A172 (cell line): Measurements from ENCODE around the gene NHLRC1. TPM values are rescaled to one million over a fixed set of nuclear protein-coding genes. Genes with fewer than 3 reads are reported as not detected.
A peak's percentile ranks its signal among the peaks of the same experiment; 100 is the strongest.

ENCODE experiments used
- DNase-seq: peaks from one replicate; pipeline ENCODE4 v3.0.0-alpha.2; 2015; ENCODE audit warnings: low spot score
- total RNA-seq: library from RNA; depleted of rRNA; stranded (reverse); fragments of >200 nt; shearing (Covaris generic); gene quantifications from 2 replicates; pipeline ENCODE4 v1.2.3, GENCODE V29; 2014

NHLRC1 gene
- total RNA-seq, 1 experiment from 2014 or later, result not detected

DNA sequence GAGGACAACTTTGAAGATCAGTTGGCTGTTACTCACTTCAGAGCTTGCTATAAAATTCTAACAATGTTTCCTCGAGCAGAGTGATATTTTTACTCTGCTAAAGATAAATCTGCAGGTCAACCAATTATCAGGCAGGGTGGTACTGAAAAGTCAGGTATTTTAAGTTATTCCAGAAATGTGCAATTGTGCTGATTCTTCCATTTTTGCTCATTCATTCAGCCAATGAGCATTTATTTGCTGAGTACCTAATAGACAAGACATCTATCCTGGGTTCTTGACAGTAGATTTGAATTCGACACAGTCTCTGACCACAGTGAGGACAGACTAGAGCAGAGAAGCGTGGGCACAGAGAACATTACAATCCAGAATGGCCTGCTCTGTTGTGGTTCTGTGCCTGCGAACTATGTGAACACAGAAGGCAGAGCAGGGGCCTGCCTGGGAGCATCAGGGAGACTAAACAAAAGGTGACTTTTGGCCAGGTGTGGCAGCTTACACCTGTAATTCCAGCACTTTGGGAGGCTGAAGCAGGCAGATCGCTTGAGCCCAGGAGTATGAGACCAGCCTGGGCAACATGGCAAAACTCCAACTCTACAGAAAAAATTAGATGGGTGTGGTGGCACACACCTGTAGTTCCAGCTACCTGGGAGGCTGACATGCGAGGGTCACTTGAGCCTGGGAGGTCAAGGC lies 17.6 kb upstream of the NHLRC1 start:
- DNase-seq, result no peak

DNA sequence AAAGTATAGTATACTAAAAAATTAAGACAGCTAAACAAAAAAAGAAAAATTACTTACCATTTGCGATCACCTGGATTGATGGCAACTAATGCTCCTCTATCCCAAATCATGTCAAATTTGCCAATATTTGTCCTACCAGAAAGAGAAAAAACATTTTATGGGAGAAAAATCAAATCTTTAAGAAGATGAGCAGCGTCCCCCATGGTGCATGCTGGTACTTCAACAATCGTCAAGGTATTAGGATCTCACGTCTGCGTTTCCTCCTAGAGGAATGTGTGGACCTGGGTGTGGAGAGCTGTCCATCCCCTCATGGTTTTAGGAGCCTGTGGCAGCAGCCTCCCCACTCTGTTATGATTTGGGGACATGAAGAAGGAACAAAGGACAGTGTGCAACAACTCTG lies 16.4 kb upstream of the NHLRC1 start:
- no peak for DNase-seq

DNA sequence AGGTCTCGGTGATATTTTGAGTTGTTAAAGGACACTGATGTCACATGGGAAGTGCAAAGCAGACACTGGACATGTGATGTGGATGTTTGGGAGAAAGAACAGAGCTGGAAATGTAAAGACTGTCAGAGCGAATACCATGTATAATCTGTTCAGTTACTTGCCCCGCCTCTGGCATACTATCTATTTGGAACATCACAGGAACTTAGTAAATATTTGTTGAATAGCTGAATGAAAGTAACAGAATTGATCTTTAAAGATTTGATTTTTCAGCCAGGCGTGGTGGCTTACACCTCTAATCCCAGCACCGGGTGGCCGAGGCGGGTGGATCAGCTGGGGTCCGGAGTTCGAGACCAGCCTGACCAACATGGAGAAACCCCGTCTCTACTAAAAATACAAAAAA lies 13.8 kb upstream of the NHLRC1 start:
- DNase-seq, result no peak

DNA sequence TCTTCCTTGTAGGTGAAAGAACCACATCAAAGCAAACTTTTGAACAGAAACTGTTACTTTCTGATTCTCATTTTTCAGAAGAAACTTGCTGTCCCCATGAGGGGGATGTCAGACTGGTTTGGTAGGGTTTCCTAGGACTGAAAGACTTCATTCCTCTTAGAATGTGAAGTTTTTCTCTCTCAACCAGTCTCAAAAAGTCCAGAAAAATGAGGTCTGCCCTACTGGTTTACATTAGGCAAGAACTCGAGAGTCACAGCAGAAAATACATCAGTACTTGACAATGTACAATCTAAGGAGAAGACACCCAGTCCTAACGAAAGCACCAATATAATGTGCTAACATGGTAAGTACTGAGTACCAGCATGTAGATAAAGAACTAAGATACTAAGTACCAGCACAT lies 12.7 kb upstream of the NHLRC1 start:
- DNase-seq, result no peak

DNA sequence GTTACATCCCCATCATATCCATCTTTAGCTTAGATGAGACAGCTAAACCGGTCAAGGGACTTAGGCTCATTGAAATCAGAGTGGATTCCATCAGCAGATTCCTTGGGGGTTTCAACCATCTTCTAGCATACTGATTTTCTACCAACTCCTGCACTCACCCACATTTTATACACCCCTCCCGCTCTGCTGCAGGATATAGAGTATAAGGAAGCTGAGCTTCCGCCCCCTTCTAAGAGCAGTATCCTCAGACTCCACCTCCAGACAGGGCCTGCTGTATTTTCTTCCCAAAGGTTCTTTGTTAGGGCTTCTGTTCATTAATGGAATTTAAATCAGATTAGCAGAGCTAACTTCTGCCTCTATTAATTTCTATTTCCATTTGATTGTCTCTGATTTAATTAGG lies 9.9 kb upstream of the NHLRC1 start:
- DNase-seq, result no peak

DNA sequence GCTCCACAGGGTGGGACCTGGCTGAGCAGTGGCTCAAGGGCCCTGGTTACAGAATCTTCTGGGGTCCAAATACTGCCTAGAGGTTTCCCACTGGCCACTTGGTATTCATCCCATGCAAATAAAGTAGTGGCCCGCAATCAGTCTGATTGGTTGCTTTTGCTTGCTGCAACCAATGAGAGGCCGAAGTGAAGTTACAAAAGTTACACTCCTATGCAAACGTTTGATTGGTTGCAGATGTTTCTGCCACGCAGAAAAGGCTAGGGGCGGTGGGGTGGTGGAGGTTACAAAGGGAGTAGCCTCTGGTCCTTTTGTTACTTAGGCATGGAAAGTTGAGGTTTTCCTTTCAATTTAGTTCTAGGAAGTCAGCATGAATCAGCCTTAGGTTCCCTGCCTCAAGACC lies 3.6 kb upstream of the NHLRC1 start:
- DNase-seq, result no peak

DNA sequence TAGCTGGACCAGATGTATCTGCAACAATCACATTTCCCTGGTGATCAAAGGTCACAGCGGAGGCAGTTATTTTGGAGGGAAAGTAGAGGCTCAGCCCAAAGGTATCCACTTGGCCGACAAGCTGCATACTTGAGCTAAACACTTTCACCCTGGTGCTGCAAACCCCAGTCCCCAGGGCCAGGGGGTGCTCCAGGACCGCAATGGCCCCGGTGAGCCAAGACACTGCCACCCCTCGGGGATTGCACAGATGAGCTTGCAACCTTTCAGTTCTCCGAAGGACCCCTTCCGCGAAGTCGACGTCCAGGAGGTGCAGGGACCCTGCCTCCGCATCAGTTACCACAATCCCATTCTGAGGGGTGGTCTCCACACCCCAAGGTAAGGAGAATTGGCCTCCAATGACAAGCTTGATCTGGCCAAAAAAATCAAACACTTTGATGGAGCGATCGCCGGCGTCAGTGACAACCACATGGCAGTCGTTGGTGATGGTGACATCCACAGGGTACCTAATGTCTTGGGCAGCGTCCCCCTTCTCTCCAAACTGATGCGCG lies 823 bp downstream of the NHLRC1 start:
- no peak for DNase-seq

DNA sequence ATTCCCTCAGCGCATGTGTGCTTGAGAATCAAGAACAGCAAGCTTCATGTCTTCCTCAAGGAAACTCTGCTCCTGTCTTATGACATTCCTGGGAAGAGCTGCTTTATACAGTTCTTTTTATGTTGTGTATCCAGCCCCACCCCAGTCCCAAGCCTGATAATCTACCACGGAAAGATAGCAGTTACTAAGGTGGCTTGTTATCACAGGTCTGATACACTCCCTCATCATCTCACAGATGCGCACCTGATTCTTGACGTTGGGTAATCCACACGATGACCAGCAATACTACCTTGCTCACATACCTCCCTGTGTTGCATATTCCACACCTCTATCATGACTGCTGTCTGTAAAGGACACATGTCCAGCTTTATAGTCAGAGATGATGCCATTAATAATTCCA lies 3.2 kb downstream of the NHLRC1 start:
- DNase-seq, result no peak

DNA sequence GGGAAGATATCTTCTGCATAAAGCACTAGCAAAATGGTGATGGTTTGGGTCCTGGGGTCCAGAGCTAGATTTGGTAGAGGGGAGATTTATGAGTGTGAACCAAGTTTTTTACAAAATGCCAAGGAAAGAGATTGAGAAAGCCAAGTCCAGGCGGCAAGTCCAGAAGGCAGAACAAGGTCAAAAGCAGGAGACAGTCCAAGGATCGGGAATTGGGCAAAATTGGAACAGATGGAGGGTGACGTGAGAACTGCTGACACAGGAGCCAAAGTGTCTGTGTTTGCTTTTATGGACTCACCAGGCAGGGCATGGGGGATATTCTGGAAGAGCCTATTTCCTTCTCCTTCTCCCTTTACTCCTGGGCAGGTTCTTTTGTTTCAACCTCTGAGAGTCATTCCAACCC lies 4.1 kb downstream of the NHLRC1 start:
- no peak for DNase-seq

DNA sequence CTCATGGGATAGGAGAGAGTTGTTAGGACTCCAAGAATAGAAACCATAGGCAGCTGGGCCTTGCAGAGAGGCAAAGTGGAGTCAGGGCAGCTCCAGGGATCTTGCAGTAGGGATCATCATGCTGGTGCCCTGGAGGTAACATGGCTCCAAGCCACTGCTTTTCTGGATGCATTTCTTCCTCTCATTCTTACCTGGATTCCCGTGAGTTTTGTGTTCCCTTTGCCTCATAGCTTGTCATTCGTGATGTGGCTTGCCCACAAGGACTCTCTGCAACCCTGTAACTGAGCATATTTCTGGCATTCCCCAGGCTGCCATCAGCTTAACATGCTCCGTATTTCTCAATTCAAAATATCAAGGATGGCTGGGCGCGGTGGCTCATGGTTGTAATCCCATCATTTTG lies 5.3 kb downstream of the NHLRC1 start:
- DNase-seq, result no peak

DNA sequence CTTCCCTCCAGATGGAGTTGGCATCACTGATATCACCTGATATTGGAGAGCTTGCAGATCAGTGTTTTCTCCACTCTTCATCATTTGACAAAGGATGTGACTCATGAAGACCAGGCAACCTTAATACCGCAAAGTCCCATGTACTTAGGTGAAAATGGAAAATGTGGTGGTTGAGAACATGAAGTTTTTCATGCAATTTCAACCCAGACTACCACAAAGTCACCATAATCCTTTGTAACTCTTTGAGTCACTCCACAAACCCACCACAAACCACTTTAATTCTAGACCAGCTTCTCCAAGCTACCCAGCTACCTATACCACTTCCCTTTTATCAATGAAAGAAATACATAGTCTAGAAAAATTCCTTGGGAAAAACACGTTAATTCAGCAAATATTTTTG lies 7.1 kb downstream of the NHLRC1 start:
- peak; percentile 1 for DNase-seq

DNA sequence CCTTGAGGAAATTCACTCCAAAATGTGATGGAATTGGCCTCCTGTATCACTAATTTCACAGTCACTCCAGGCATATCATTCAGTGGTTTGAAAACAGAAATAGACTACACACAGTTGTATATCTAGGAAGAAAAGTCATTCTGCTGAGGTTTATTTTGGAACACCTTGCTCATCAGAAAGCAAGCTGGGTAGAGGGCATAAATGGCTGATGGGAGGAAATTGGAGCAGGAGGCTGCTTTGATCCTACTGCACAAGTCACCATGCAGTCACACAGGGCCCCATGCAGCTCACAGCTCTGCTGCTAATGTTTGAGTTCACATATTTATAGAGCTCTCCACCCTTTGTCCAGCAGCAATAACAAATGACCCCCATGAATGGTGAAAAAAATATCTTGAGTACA lies 12.3 kb downstream of the NHLRC1 start:
- DNase-seq, result no peak

DNA sequence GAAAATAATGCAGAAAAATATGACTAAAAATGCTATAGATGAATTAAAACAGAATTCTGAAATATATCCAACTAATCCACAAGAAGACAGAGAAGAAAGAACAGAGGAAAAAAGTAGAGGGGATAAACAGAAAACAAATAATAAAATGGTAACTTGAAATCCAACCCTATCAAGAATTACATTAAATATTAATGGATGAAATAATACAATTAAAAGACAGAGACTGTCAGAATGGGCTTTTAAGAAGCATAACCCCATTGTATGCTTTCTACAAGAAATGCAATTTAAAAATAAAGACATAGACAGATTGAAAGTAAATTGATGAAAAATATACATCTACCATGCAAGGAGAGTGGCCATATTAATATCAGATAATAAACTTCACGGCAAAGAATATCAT lies 15.4 kb downstream of the NHLRC1 start:
- no peak for DNase-seq

DNA sequence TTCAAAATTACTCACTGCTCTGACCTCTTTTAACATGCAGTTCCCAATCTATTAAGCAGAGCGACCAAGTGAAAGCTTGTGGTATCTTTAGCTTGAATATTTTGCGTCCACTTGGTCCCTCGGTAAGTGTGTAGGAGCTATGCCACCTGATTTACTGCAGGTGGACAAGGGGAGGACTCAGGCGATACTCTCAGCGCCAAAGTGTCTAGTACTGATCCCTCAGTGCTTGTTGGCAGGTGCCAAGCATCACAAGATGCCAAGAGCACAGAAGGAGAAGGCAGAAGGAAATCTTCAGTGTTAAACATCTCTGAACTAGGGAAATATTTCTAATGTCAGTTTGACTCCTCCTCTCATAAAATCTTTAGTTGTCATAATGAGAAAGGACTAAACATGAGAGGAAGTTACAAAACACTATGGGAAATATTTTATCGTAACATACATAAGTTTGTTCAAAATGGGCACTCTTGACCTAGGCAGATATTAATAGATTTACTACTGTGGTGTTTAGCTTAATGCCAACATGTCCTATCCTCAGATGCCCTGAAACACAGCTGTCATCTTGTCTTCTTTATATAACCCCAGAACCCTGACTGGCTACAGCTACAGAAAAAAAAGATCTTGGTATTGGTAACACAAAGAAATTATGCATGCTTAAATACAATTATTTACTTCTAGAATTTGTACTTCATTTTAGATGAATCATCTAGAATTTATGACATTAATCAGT lies 19.5 kb downstream of the NHLRC1 start:
- no peak for DNase-seq

DNA sequence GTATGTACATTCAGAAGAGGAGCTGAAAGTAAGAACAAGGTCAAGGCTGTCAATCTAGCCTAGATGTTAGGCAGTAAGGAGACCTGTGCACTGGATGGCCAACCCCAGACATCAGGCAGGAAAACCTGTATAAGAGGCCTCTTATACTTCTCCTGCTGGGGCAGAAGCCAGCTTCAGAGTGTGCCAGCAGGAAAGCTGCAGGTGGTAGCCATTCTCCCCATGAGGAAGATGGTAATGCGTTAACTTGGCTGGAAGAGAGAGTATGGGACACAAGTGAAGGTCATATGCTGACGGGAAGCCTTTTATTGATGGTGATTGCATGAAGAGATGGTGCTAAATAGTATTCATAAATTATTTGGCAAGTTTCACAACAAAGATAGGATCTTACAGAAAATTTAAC lies 20.6 kb downstream of the NHLRC1 start:
- DNase-seq, result no peak

DNA sequence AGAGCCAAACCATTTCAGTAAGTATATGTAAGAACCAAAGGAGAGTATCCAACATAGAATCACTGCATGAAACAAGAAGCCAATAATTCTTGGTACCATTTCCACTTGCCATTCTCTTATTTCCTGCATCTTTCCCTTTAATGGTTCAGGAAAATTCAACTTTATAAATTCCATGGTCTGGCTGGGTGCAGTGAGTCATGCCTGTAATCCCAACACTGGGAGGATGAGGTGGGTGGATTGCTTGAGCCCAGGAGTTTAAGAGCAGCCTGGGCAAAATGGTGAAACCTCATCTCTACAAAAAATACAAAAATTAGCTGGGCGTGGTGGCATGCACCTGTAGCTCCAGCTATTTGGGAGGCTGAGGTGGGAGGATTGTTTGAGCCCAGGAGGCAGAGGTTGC lies 21.2 kb downstream of the NHLRC1 start:
- peak; percentile 27 for DNase-seq

DNA sequence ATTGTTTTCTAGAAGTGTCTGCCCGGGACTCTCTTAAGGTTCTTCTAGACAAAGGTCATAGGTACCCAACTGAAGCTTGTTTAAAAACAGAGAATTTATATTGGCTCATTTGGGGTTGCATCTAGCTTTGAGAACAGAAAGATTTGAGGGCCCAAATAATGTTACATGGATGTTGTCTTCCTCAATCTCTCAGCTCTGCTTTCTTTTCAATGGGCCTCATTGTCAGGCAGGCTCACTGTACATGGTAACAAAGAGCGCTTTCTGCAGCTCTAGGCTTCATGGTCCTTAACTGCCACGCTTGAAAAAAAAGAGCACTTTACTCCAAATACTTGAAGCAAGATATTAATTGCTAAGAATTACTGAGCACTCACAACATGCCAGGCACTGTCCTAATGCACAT lies 22.2 kb downstream of the NHLRC1 start:
- no peak for DNase-seq

DNA sequence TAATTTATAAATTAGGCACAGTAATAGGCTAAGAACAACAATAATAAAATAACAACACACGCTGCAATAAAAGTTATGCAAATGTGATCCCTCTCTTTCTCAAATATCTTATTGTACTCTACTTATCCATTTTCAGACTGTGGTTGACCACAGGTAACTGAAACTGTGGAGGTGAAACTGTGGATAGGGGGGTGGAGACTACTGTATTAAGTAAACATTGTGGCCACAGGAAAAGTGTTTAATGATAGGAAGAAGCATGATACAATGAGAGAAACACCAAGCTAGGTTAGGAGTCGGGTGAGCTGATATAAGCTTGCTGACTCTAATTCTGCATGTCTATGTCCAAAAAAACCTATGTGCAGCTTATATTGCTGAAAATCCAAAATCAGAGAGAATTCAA lies 23.0 kb downstream of the NHLRC1 start:
- DNase-seq, result no peak

DNA sequence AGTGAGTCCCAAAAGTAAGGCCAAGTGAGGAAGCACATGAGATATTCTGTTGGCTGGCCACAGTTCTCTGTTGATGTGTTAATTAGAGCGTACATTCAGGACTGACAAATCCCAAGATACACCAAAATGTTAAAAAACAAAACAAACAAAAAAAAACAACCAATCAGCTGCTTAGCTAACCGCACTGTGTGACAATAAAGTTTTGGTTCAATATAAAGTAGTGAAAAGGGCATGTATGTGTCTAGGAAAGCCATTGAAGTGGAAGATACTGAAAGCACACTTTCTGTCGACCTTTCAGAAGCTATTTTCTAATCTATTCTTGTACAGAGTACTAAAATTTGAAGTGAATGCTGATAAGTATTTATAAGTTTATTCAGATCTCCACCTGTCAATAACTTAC lies 26.1 kb downstream of the NHLRC1 start:
- no peak for DNase-seq

DNA sequence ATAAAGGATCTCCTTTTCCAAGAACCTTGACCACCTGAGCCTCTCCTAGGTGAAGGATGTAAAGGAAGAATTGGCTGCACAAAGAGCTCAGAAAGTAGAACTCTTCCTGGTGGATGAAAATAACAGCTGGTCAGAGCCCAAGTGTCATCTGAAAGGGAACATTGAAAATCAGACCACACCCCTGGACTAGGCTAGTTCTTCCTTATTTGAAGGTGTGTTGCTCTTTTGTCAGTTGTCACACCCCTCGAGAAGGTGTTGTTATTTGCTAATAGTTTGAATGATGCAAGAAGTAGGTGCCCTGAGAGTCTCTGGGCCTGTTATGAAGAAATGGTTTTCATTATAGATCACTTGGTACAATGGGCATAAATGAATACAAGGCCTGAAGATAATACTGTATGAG lies 31.1 kb downstream of the NHLRC1 start:
- DNase-seq, result no peak

DNA sequence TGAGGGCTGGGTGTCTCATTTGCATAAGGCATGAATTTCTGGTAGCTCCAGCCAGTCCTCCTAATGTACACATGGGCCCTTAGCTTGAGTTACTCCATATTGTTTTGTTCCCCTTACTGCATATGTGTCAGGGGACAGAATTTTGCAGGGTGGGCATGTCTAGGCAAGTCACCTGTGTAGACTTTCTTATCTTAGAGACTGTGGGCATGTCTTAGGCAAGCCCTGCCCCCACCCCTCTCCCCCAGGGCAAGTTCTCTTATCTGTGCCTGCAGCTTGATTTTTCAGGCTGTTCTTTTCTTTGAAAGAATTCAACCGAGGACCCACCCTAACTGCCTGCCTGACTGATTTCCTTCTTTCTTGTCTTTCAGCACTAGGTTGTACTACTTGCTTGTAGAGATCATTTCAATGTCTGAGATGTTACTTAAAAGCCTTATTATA lies 32.1 kb downstream of the NHLRC1 start:
- no peak for DNase-seq

DNA sequence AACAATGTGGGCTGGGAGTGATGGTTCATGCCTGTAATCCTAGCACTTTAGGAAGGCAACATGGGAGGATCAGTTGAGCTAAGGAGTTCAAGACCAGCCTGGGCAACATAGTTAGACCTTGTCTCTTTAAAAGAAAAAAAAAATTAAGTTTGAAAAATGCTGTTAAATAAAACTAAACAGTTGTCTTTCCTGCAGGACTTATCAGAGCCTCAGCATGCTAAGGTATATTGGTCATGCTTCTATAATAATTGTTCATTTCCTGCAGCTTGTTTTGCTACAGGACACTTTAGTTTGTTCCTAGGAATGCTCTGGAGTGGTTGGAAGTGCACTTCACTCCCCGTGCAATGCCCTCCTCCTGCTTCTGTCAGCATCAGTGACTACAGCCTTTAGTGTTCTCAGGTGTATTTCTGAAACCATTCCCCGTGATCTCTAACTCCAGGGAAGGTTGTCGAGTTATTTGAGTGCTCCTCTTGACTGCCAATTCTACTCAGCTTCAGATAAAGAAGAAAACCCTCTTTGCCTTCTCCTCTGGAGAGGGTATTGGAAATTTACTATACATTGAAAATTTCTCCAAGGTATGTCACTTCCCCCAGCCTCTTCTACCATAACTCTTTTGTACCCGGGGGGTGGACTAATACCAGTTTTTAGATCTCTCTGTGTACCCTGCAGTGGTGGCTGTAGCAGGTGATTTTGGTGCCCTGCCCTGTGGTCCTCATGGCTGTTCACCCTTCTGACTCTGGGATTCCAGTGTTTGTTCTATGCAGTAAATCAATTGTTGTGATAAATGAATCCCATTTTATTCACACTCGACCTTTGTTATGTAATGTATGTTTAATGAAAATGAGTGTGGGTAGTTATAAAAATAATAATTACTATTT lies 33.8 kb downstream of the NHLRC1 start:
- no peak for DNase-seq
